ENCODE data around the gene LHX6. TPM values are rescaled to one million over a fixed set of nuclear protein-coding genes. Genes with fewer than 3 reads are reported as not detected.

Gene LHX6
- total RNA-seq, 1 experiment from 2014 or later: 0.62 TPM

DNA sequence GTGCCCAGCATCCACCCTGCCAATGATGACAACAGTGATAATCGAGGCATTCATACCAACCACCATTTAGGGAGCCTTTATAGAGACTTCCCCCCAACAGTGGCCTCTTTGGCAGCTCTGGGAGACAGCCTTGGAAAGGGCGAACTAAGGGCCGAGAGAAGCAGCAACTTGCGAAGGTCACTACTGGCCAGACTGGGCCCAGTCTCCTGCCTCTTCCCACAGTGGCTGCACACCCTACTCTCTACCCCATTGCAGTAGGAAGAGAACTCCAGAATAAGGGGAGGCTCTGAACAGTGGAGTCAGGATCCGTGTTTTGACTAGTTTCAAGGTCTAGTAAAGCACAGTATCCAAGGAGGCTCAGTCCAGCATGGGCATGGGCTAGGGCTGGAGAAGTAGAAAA is 5.3 kb downstream of the LHX6 start:
- no peak for TF ChIP-seq SIN3A (IDR thresholded peaks at IDR 0.05; ENCODE audit: borderline replicate concordance, insufficient read depth, low read depth, low read length)
- TF ChIP-seq, protein P1, sequence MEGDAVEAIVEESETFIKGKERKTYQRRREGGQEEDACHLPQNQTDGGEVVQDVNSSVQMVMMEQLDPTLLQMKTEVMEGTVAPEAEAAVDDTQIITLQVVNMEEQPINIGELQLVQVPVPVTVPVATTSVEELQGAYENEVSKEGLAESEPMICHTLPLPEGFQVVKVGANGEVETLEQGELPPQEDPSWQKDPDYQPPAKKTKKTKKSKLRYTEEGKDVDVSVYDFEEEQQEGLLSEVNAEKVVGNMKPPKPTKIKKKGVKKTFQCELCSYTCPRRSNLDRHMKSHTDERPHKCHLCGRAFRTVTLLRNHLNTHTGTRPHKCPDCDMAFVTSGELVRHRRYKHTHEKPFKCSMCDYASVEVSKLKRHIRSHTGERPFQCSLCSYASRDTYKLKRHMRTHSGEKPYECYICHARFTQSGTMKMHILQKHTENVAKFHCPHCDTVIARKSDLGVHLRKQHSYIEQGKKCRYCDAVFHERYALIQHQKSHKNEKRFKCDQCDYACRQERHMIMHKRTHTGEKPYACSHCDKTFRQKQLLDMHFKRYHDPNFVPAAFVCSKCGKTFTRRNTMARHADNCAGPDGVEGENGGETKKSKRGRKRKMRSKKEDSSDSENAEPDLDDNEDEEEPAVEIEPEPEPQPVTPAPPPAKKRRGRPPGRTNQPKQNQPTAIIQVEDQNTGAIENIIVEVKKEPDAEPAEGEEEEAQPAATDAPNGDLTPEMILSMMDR (IDR thresholded peaks at IDR 0.05): no peak
- no peak for TF ChIP-seq TCF7L2 (IDR thresholded peaks at IDR 0.05; ENCODE audit: low read depth, low read length)
- TF ChIP-seq, protein P2, sequence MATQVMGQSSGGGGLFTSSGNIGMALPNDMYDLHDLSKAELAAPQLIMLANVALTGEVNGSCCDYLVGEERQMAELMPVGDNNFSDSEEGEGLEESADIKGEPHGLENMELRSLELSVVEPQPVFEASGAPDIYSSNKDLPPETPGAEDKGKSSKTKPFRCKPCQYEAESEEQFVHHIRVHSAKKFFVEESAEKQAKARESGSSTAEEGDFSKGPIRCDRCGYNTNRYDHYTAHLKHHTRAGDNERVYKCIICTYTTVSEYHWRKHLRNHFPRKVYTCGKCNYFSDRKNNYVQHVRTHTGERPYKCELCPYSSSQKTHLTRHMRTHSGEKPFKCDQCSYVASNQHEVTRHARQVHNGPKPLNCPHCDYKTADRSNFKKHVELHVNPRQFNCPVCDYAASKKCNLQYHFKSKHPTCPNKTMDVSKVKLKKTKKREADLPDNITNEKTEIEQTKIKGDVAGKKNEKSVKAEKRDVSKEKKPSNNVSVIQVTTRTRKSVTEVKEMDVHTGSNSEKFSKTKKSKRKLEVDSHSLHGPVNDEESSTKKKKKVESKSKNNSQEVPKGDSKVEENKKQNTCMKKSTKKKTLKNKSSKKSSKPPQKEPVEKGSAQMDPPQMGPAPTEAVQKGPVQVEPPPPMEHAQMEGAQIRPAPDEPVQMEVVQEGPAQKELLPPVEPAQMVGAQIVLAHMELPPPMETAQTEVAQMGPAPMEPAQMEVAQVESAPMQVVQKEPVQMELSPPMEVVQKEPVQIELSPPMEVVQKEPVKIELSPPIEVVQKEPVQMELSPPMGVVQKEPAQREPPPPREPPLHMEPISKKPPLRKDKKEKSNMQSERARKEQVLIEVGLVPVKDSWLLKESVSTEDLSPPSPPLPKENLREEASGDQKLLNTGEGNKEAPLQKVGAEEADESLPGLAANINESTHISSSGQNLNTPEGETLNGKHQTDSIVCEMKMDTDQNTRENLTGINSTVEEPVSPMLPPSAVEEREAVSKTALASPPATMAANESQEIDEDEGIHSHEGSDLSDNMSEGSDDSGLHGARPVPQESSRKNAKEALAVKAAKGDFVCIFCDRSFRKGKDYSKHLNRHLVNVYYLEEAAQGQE (IDR thresholded peaks at IDR 0.05; ENCODE audit: insufficient read depth in 1 of 2, low read depth in 2 of 2, low read length in 1 of 2): no peak
- TF ChIP-seq POLR2AphosphoS5 (IDR thresholded peaks at IDR 0.05; ENCODE audit: low read depth, low read length): no peak
- no TSS peak for BruUV-seq (replicated peaks)
- intact Hi-C loops (cut with micrococcal nuclease; ENCODE audit: unreplicated experiment): no loop called here
- POLR2A ChIA-PET: no interaction called here
- DNase-seq (ENCODE audit: low read depth, low spot score) (no peak), ATAC-seq (no peak)
- CTCF ChIA-PET: no interaction called here
- in situ Hi-C loops (cut with HindIII; ENCODE audit: low pct_unique_long_range_greater_than_20kb, low sequenced_read_pairs): no loop called here
- Histone ChIP-seq H3K4me1 (ENCODE audit: control insufficient read depth, insufficient read depth, low read length) (no peaks in the 10 kb centered on the region), H3K36me3 (ENCODE audit: control insufficient read depth, insufficient read depth, low read length) (no peaks in the 10 kb centered on the region), H3K27ac (ENCODE audit: low read length) (no peak overlapping the region), H3K27me3 (ENCODE audit: control insufficient read depth, insufficient read depth, low read length) (peaks cover 2% of the 10 kb centered on the region; the same call in 1 of the 2 replicates), H3K4me3 (ENCODE audit: low read depth in 2 of 2, low read length in 2 of 2) (no peak overlapping the region), H3K9me3 (ENCODE audit: control insufficient read depth, insufficient read depth, low read depth, low read length) (no peaks in the 10 kb centered on the region)

DNA sequence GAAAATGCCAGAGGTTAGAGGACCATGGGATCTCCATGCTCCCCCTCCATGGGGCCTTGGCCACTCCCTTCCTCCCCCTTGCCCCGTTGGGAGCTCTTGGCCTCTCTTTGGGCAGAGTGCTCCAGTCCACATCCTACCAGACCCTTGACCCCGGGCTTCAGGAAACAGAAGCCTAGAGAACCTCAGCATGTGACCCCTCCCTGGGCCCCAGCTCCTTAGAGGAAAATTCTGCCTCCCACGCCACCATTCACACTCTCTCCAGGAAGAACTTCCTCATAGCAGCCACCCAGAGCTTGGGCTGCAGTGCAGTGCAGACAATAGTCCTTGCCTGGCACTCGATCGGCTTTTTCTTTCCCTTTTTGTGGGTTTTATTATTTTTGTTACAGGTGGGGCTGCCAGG is 6.0 kb downstream of the LHX6 start:
- no peaks in the 10 kb centered on the region for H3K4me1 ChIP-seq (ENCODE audit: control insufficient read depth, insufficient read depth, low read length)
- no peaks in the 10 kb centered on the region for H3K36me3 ChIP-seq (ENCODE audit: control insufficient read depth, insufficient read depth, low read length)
- no peak overlapping the region for H3K27ac ChIP-seq (ENCODE audit: low read length)
- no TSS peak for BruUV-seq (replicated peaks)
- no peak for DNase-seq (ENCODE audit: low read depth, low spot score)
- no peak overlapping the region for H3K4me3 ChIP-seq (ENCODE audit: low read depth in 2 of 2, low read length in 2 of 2)
- ChIA-PET CTCF (no interaction called here), POLR2A (no interaction called here)
- TF ChIP-seq, protein P1 (IDR thresholded peaks at IDR 0.05): no peak
- no peak for TF ChIP-seq TCF7L2 (IDR thresholded peaks at IDR 0.05; ENCODE audit: low read depth, low read length)
- TF ChIP-seq POLR2AphosphoS5 (IDR thresholded peaks at IDR 0.05; ENCODE audit: low read depth, low read length): no peak
- TF ChIP-seq, protein P2 (IDR thresholded peaks at IDR 0.05; ENCODE audit: insufficient read depth in 1 of 2, low read depth in 2 of 2, low read length in 1 of 2): no peak
- no peak for TF ChIP-seq SIN3A (IDR thresholded peaks at IDR 0.05; ENCODE audit: borderline replicate concordance, insufficient read depth, low read depth, low read length)
- ATAC-seq: no peak
- intact Hi-C loops (cut with micrococcal nuclease; ENCODE audit: unreplicated experiment) (no loop called here), in situ Hi-C loops (cut with HindIII; ENCODE audit: low pct_unique_long_range_greater_than_20kb, low sequenced_read_pairs) (no loop called here)
- H3K27me3 ChIP-seq (ENCODE audit: control insufficient read depth, insufficient read depth, low read length): peaks cover 2% of the 10 kb centered on the region; the same call in 1 of the 2 replicates
- H3K9me3 ChIP-seq (ENCODE audit: control insufficient read depth, insufficient read depth, low read depth, low read length): no peaks in the 10 kb centered on the region

Measured in Panc1 (cell line).